CD14-positive monocyte (primary cell): ENCODE measurements around the gene ADORA3. TPM values are rescaled to one million over a fixed set of nuclear protein-coding genes. Genes with fewer than 3 reads are reported as not detected.

Source experiments
- DNase-seq, 3 donors: peaks; one replicate each; pipeline ENCODE4 v3.0.0-alpha.2; 2011 to 2022
- H2AFZ ChIP-seq: 2 replicates; pipeline ENCODE4 v1.6.0; 2012; ENCODE audit warnings: mild to moderate bottlenecking, low read depth, low read length, inconsistent platforms; ENCODE audit not compliant: insufficient read depth, poor library complexity, severe bottlenecking
- H3K27ac ChIP-seq, 2 donors: 1 replicate in 1 of 2; 2 replicates in 1 of 2; pipeline ENCODE4 v1.5.1; 2012 to 2013; ENCODE audit warnings: low read length in 2 of 2, control low read depth in 1 of 2, inconsistent platforms in 1 of 2, low read depth in 1 of 2, mild to moderate bottlenecking in 1 of 2
- H3K27me3 ChIP-seq, 2 donors: one replicate each; pipeline versions ENCODE4 v1.6.0 to v1.6.1; 2011 to 2013; ENCODE audit warnings: low read length in 2 of 2; ENCODE audit not compliant: control insufficient read depth in 2 of 2, insufficient read depth in 2 of 2
- H3K36me3 ChIP-seq, 2 donors: replicated peaks in 1 of 2; 1 replicate in 1 of 2; 2 replicates in 1 of 2; pipeline versions ENCODE4 v1.5.1 to v1.6.1; 2012 to 2013; ENCODE audit warnings: low read length in 2 of 2, control low read depth in 1 of 2, inconsistent platforms in 1 of 2, mild to moderate bottlenecking in 1 of 2; ENCODE audit not compliant: insufficient read depth in 2 of 2, control insufficient read depth in 1 of 2
- H3K4me1 ChIP-seq, 2 donors: 1 replicate in 1 of 2; 2 replicates in 1 of 2; pipeline versions ENCODE4 v1.5.1 to v1.6.1; 2012 to 2013; ENCODE audit warnings: low read length in 2 of 2, control low read depth in 1 of 2, inconsistent platforms in 1 of 2, mild to moderate bottlenecking in 1 of 2, moderate library complexity in 1 of 2; ENCODE audit not compliant: insufficient read depth in 2 of 2, control insufficient read depth in 1 of 2
- H3K4me2 ChIP-seq: replicated peaks from 2 replicates; pipeline ENCODE3; 2012; ENCODE audit warnings: low read length, moderate library complexity, mild to moderate bottlenecking; ENCODE audit not compliant: poor library complexity, severe bottlenecking; ENCODE audit errors: extremely low read depth
- H3K4me3 ChIP-seq, 3 experiments: fragments of 200-600 bp in 1 of 3; sonication (generic) in 1 of 3; replicated peaks in 1 of 3; 1 replicate in 2 of 3; 2 replicates in 1 of 3; pipeline ENCODE4 v1.5.1; 2011 to 2013; ENCODE audit warnings: low read length in 3 of 3, mild to moderate bottlenecking in 3 of 3, control low read depth in 2 of 3, low read depth in 2 of 3, inconsistent platforms in 1 of 3, moderate library complexity in 1 of 3
- H3K79me2 ChIP-seq: 2 replicates; pipeline ENCODE4 v1.6.0; 2012; ENCODE audit warnings: mild to moderate bottlenecking, control low read depth, inconsistent platforms, low read length, moderate library complexity; ENCODE audit not compliant: insufficient read depth
- H3K9ac ChIP-seq: 2 replicates; pipeline ENCODE4 v1.6.0; 2017; ENCODE audit warnings: low read length, mild to moderate bottlenecking; ENCODE audit not compliant: insufficient read depth, poor library complexity, severe bottlenecking
- H3K9me3 ChIP-seq, 2 donors: replicated peaks in 1 of 2; 1 replicate in 1 of 2; 2 replicates in 1 of 2; pipeline versions ENCODE4 v1.5.1 to v1.6.1; 2012 to 2013; ENCODE audit warnings: low read length in 2 of 2, control low read depth in 1 of 2; ENCODE audit not compliant: control insufficient read depth in 1 of 2, insufficient read depth in 1 of 2
- H4K20me1 ChIP-seq: 2 replicates; pipeline ENCODE4 v1.6.0; 2012; ENCODE audit warnings: mild to moderate bottlenecking, low read length, control low read depth, moderate library complexity; ENCODE audit not compliant: insufficient read depth
- H3K27ac Mint-ChIP-seq, 7 donors: one replicate each; pipeline ENCODE4 v1.8.0; 2020; ENCODE audit warnings: mild to moderate bottlenecking in 7 of 7, mixed read lengths in 7 of 7, moderate library complexity in 6 of 7, inconsistent platforms in 2 of 7
- H3K27me3 Mint-ChIP-seq, 3 donors: one replicate each; pipeline ENCODE4 v1.8.0; 2021 to 2022; ENCODE audit warnings: low read depth in 3 of 3, mild to moderate bottlenecking in 3 of 3, mixed read lengths in 3 of 3, moderate library complexity in 3 of 3, inconsistent platforms in 1 of 3
- H3K36me3 Mint-ChIP-seq, 2 donors: one replicate each; pipeline ENCODE4 v1.8.0; 2020; ENCODE audit warnings: mixed read lengths in 2 of 2, inconsistent platforms in 1 of 2, mild to moderate bottlenecking in 1 of 2
- H3K4me1 Mint-ChIP-seq: one replicate; pipeline ENCODE4 v1.8.0; 2020; ENCODE audit warnings: mild to moderate bottlenecking, mixed read lengths
- H3K4me3 Mint-ChIP-seq, 2 donors: one replicate each; pipeline ENCODE4 v1.8.0; 2020; ENCODE audit warnings: mild to moderate bottlenecking in 2 of 2, mixed read lengths in 2 of 2, moderate library complexity in 1 of 2
- H3K9me3 Mint-ChIP-seq, 7 donors: one replicate each; pipeline ENCODE4 v1.8.0; 2020 to 2022; ENCODE audit warnings: mixed read lengths in 7 of 7, mild to moderate bottlenecking in 6 of 7, moderate library complexity in 6 of 7, inconsistent platforms in 2 of 7
- CTCF ChIP-seq: fragments of 200-600 bp; IDR thresholded peaks from one replicate; pipeline ENCODE4 v1.8.0; 2022; ENCODE audit warnings: antibody characterized with exemption, mild to moderate bottlenecking
- WGBS: methylation state at CpG from one replicate; pipeline ENCODE4 v1.1.5; 2013; ENCODE audit warnings: missing lambda C conversion rate; ENCODE audit not compliant: insufficient coverage; 5-methylcytosine and 5-hydroxymethylcytosine counted together
- intact Hi-C, 2 donors: fragments of 100-400 bp; cut with micrococcal nuclease; formaldehyde crosslinking; loops; one replicate each; pipeline versions ENCODE4 v1.15.0 to v1.15.1; 2023
- polyA plus RNA-seq, 3 donors: library from polyadenylated mRNA; depleted of rRNA in 1 of 3; unstranded in 2 of 3; stranded (reverse) in 1 of 3; fragments of 300-500 nt in 2 of 3; fragments of >200 nt in 1 of 3; fragmentation: Illumina TruSeq in 2 of 3; gene quantifications; 1 replicate in 2 of 3; 2 replicates in 1 of 3; pipeline ENCODE4 v1.2.3, GENCODE V29; 2012 to 2021

Gene ADORA3
- polyA plus RNA-seq, 3 donors: 1.1 to 2.7 (median 1.2) TPM

- H3K4me3 Mint-ChIP-seq: no peak overlapping the region
- no peak overlapping the region for H3K9ac ChIP-seq
- H3K27me3 ChIP-seq: no peaks in the 10 kb centered on the region
- H3K36me3 Mint-ChIP-seq: no peaks in the 10 kb centered on the region
- peak overlapping the region in 5 of 7 donors; percentile 54 to 82 (median 69) for H3K27ac Mint-ChIP-seq
- 58% methylated on average over 4 of the region's 6 CpGs for WGBS
- no peak overlapping the region for H3K4me3 ChIP-seq
- H3K4me1 ChIP-seq: peaks cover 71 to 72% of the 10 kb centered on the region in 2 donors
- no peak overlapping the region for H2AFZ ChIP-seq
- no peaks in the 10 kb centered on the region for H3K79me2 ChIP-seq
- no peaks in the 10 kb centered on the region for H3K9me3 ChIP-seq
- no peaks in the 10 kb centered on the region for H3K27me3 Mint-ChIP-seq
- peaks cover 70% of the 10 kb centered on the region for H3K4me1 Mint-ChIP-seq
- no peaks in the 10 kb centered on the region for H3K36me3 ChIP-seq
- no peak for TF ChIP-seq CTCF
- DNase-seq: peak in 1 of 3 donors; percentile 25
- no peaks in the 10 kb centered on the region for H4K20me1 ChIP-seq
- H3K9me3 Mint-ChIP-seq: no peaks in the 10 kb centered on the region
- H3K27ac ChIP-seq: peak overlapping the region in 1 of 2 donors; percentile 26
- no peak overlapping the region for H3K4me2 ChIP-seq
- intact Hi-C loops: loop anchor here in 1 of 2 donors (10.0 kb wide), 2 partner anchors 168 to 258 kb away; no protein-coding TSS in a partner anchor
Observed at GRCh38 chr1:111487133-111487532, 16.3 kb downstream of the ADORA3 start.

GRCh38 chr1:111486431-111486830 is 17.0 kb downstream of the ADORA3 start:
- Histone ChIP-seq H4K20me1 (no peaks in the 10 kb centered on the region), H3K9me3 (no peaks in the 10 kb centered on the region), H3K27me3 (no peaks in the 10 kb centered on the region), H3K36me3 (no peaks in the 10 kb centered on the region), H3K27ac (no peak overlapping the region), H3K4me2 (no peak overlapping the region), H3K9ac (no peak overlapping the region), H3K4me1 (peaks cover 72 to 73% of the 10 kb centered on the region in 2 donors), H3K4me3 (no peak overlapping the region), H2AFZ (no peak overlapping the region), H3K79me2 (no peaks in the 10 kb centered on the region)
- Mint-ChIP-seq H3K4me1 (peaks cover 72% of the 10 kb centered on the region), H3K36me3 (no peaks in the 10 kb centered on the region), H3K4me3 (no peak overlapping the region), H3K27me3 (no peaks in the 10 kb centered on the region), H3K9me3 (no peaks in the 10 kb centered on the region), H3K27ac (peak overlapping the region in 1 of 7 donors; percentile 25)
- DNase-seq: no peak
- intact Hi-C loops: loop anchor here in 1 of 2 donors (10.0 kb wide), 2 partner anchors 168 to 258 kb away; no protein-coding TSS in a partner anchor
- WGBS: 100% methylated on average over 4 of the region's 7 CpGs
- no peak for TF ChIP-seq CTCF
